Activated T-helper 17 cell treated with anti-CD3 and anti-CD28 coated beads, Interleukin-2, amount 50 U/mL, for 72 hours (primary cell): ENCODE measurements around the gene TMC7. TPM values are rescaled to one million over a fixed set of nuclear protein-coding genes. Genes with fewer than 3 reads are reported as not detected.

Experiments used
- ATAC-seq: fragments of 150-1000 bp; cut with Tn5 transposase; replicated peaks from 2 replicates; pipeline ENCODE4 v1.10.0; 2021; ENCODE audit warnings: mild to moderate bottlenecking, moderate library complexity
- H3K27ac Mint-ChIP-seq: one replicate; pipeline ENCODE4 v1.8.0; 2022; ENCODE audit warnings: mixed read lengths
- H3K27me3 Mint-ChIP-seq: one replicate; pipeline ENCODE4 v1.8.0; 2022; ENCODE audit warnings: mixed read lengths
- H3K36me3 Mint-ChIP-seq: one replicate; pipeline ENCODE4 v1.8.0; 2022; ENCODE audit warnings: low read depth, mild to moderate bottlenecking, mixed read lengths
- H3K4me1 Mint-ChIP-seq: one replicate; pipeline ENCODE4 v1.8.0; 2022; ENCODE audit warnings: mixed read lengths
- H3K4me3 Mint-ChIP-seq: one replicate; pipeline ENCODE4 v1.8.0; 2022; ENCODE audit warnings: mild to moderate bottlenecking, mixed read lengths
- H3K9me3 Mint-ChIP-seq: one replicate; pipeline ENCODE4 v1.8.0; 2022; ENCODE audit warnings: mixed read lengths
- total RNA-seq, 2 donors: library from RNA; stranded (reverse); gene quantifications; one replicate each; pipeline ENCODE4 v1.2.3, GENCODE V29; 2022

Gene TMC7
- total RNA-seq, 2 donors from 2014 or later: not detected

DNA sequence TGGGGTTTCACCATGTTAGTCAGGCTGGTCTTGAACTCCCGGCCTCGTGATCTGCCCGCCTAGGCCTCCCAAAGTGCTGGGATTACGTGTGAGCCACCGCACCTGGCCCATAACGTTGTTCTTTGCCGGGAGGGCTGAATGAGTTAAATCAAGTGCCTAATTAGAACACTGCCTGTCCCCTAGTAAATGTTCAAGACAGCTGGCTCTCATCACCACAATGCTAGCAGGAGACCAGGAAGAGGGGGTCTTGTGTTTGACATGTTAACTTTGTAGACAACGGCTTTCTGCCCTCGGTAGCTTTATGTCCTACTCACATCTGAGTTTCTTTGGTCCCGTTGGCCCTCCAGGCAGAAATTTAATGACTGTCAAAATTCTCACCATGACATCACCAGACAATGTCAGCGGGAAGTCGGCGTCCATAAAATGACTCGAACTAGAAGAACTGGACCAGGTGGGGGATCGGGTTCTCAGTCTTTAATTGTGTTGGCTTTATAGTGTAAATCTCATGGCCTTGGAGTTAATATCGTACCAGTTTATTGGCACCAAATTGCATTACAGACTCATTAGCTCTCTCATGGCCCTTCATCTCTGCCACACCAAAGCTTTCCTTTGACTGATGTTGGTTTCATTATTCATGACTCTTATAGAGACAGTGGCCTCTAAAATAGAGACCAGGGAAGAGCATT is 118.6 kb downstream of the TMC7 start:
- Mint-ChIP-seq H3K27ac (no peak overlapping the region), H3K9me3 (peaks cover 4% of the 10 kb centered on the region), H3K36me3 (no peaks in the 10 kb centered on the region), H3K4me3 (no peak overlapping the region), H3K27me3 (peaks cover 3% of the 10 kb centered on the region), H3K4me1 (no peaks in the 10 kb centered on the region)
- ATAC-seq: no peak

- Mint-ChIP-seq H3K36me3 (no peaks in the 10 kb centered on the region), H3K4me1 (no peaks in the 10 kb centered on the region), H3K4me3 (no peak overlapping the region), H3K9me3 (no peaks in the 10 kb centered on the region), H3K27ac (no peak overlapping the region), H3K27me3 (no peaks in the 10 kb centered on the region)
- ATAC-seq: no peak
Observed at GRCh38 chr16:19104607-19105006, 120.9 kb downstream of the TMC7 start.

DNA sequence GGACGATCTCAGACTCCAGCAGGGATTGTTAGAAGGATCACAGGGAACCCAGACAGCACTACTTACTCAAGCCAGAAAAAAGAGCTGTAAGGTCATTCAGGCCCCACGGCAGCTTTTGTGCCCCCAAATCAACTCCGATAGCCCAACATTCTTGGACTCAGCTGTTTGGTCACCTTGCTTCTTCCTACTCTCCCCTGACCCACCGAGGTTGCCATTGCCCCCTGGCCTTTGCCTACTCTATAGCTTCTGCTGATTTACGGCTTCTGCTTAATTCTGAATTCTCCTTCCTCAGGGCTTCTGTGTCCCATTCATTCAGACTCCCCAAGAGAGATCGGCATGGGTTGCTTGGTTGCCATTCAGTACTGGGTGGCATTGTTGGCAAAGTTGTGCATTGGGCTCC is 121.4 kb downstream of the TMC7 start:
- no peak for ATAC-seq
- H3K4me1 Mint-ChIP-seq: no peaks in the 10 kb centered on the region
- no peak overlapping the region for H3K4me3 Mint-ChIP-seq
- no peaks in the 10 kb centered on the region for H3K36me3 Mint-ChIP-seq
- no peak overlapping the region for H3K27ac Mint-ChIP-seq
- no peaks in the 10 kb centered on the region for H3K9me3 Mint-ChIP-seq
- no peaks in the 10 kb centered on the region for H3K27me3 Mint-ChIP-seq

GRCh38 chr16:19105891-19106624 is 122.3 kb downstream of the TMC7 start:
- no peak overlapping the region for H3K4me3 Mint-ChIP-seq

GRCh38 chr16:19106625-19107020 is 122.9 kb downstream of the TMC7 start:
- Mint-ChIP-seq H3K27me3 (peaks cover 3% of the 10 kb centered on the region), H3K4me3 (no peak overlapping the region), H3K4me1 (no peaks in the 10 kb centered on the region), H3K9me3 (no peaks in the 10 kb centered on the region), H3K36me3 (no peaks in the 10 kb centered on the region), H3K27ac (no peak overlapping the region)
- ATAC-seq: no peak

More at GRCh38 chr16:19105891-19106624, 122.3 kb downstream of the TMC7 start:
- H3K4me1 Mint-ChIP-seq: no peaks in the 10 kb centered on the region
- no peaks in the 10 kb centered on the region for H3K9me3 Mint-ChIP-seq
- H3K27ac Mint-ChIP-seq: no peak overlapping the region
- ATAC-seq: no peak
- no peaks in the 10 kb centered on the region for H3K36me3 Mint-ChIP-seq
- H3K27me3 Mint-ChIP-seq: peaks cover 3% of the 10 kb centered on the region

DNA sequence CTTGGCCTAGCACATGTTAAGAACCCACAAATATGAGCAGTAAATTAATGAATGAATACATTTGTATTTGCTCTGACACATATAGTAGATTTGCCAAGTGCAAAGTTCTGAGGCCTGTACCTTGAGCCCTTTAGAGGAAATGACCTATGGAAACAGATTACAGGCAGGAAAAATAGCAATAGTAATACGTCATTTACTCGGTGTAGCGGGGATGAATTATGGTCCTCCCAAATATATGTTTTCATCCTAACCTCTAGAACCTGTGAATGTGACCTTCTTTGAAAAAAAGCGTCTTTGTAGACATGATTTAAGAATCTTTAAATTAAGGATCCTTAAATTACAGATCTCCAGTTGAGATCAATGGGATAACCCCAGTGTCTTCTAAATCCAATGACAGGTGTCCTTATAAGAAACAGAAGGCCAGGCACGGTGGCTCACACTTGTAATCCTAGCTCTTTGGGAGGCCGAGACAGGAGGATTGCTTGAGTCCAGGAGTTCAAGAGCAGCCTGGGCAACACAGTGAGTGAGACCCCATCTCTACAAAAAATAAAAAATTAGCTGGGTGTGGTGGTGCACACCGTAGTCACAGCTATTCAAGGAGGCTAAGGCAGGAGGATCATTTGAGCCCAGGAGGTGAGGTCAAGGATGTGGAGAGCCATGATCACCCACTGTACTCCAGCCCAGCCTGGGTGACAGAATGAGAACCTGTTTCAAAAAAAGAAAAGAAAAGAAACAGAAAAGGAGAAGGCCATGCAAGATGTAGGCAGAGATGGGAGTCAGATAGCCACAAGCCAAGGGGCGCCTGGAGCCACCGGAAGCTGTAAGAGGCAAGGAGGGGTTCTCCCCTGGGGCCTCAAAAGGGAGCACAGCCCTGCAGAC is 124.9 kb downstream of the TMC7 start:
- Mint-ChIP-seq H3K27me3 (peaks cover 17% of the 10 kb centered on the region), H3K9me3 (no peaks in the 10 kb centered on the region), H3K27ac (no peak overlapping the region), H3K4me1 (no peaks in the 10 kb centered on the region), H3K4me3 (no peak overlapping the region), H3K36me3 (no peaks in the 10 kb centered on the region)
- ATAC-seq: no peak

GRCh38 chr16:19109288-19109664 is 125.5 kb downstream of the TMC7 start:
- no peak for ATAC-seq
- H3K4me3 Mint-ChIP-seq: no peak overlapping the region
- H3K4me1 Mint-ChIP-seq: no peaks in the 10 kb centered on the region
- H3K27me3 Mint-ChIP-seq: peaks cover 17% of the 10 kb centered on the region
- no peaks in the 10 kb centered on the region for H3K36me3 Mint-ChIP-seq
- H3K9me3 Mint-ChIP-seq: no peaks in the 10 kb centered on the region
- H3K27ac Mint-ChIP-seq: no peak overlapping the region

DNA sequence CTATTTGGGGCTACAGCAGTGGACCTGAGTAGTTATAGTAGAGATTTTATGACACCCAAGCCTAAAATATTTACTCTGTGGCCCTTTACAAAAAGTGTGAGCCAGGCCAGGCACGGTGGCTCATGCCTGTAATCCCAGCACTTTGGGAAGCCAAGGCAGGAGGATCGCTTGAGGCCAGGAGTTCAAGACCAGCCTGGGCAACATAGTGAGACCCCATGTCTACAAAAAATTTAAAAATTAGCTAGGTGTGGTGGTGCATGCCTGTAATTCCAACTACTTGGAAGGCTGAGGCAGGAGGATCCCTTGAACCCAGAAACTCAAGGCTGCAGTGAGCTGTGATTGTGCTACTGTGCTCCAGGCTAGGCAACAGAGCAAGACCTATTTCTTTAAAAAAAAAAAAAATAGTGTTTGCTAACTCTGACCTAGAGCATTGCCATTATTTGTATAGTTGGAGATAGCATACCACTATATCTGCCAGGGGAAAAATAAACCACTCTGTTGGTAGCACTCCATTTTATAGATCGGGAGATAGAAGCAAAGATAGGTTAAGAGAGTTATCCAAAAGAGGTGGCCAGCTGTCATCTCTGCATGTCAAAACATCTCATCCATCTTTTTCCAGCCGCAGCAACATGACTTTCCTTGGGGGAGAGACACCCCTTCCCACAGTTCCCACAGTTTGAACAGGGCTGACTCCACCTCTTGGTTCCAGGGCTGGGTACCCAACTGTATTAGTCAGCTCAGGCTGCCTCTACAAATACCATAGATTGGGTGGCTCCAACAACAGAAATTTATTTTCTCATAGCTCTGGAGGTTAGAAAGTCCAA is 127.0 kb downstream of the TMC7 start:
- Mint-ChIP-seq H3K4me3 (no peak overlapping the region), H3K27ac (no peak overlapping the region), H3K9me3 (no peaks in the 10 kb centered on the region), H3K36me3 (no peaks in the 10 kb centered on the region), H3K27me3 (peaks cover 17% of the 10 kb centered on the region), H3K4me1 (no peaks in the 10 kb centered on the region)
- ATAC-seq: no peak

DNA sequence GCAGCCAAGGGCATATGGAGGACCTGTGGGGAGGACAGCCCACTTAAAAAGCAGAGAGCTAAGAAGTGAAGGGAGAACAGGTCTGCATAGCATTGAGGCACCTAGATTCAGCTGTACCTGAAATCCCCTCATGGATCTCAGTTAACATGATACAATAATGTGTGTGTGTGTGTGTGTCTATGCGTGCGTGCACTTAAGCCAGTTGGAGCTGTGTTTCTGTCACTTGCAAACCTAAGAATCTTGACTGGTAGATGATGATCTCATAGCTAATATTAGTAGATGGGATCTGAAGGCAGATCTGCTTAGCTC is 128.3 kb downstream of the TMC7 start:
- H3K9me3 Mint-ChIP-seq: no peaks in the 10 kb centered on the region
- H3K36me3 Mint-ChIP-seq: no peaks in the 10 kb centered on the region
- no peak overlapping the region for H3K27ac Mint-ChIP-seq
- H3K27me3 Mint-ChIP-seq: peaks cover 17% of the 10 kb centered on the region
- no peak for ATAC-seq
- H3K4me1 Mint-ChIP-seq: peaks cover 2% of the 10 kb centered on the region
- H3K4me3 Mint-ChIP-seq: peak overlapping the region; percentile 14

Other genes starting within 250 kb of the TMC7 start
- 1,000 to 10,000 TPM; 1,983 to 2,799 TPM for gene RPS15A, start 193.6 kb upstream of the TMC7 start, total RNA-seq
- gene ARL6IP1, start 182.4 kb upstream of the TMC7 start, total RNA-seq: 100 to 1,000 TPM; 120 to 133 TPM
- 100 to 1,000 TPM; 166 to 216 TPM for gene SMG1, start 57.5 kb upstream of the TMC7 start, total RNA-seq
- gene COQ7, start 83.7 kb downstream of the TMC7 start, total RNA-seq: 10 to 100 TPM; 11.6 to 18.2 TPM
- gene ITPRIPL2, start 130.0 kb downstream of the TMC7 start, total RNA-seq: 1 to 10 TPM; 5.8 to 6.9 TPM
- gene SYT17, start 184.3 kb downstream of the TMC7 start, total RNA-seq: not detected